ENCODE measurements around the gene FCHSD2.

FCHSD2 gene

GRCh38 chr11:73171436-73172161, 29.5 kb upstream of the FCHSD2 start:
- no peak for FAIRE-seq

GRCh38 chr11:73170140-73170539, 28.0 kb upstream of the FCHSD2 start:
- no peak for FAIRE-seq

GRCh38 chr11:73168925-73169579, 26.9 kb upstream of the FCHSD2 start:
- FAIRE-seq, result no peak

DNA sequence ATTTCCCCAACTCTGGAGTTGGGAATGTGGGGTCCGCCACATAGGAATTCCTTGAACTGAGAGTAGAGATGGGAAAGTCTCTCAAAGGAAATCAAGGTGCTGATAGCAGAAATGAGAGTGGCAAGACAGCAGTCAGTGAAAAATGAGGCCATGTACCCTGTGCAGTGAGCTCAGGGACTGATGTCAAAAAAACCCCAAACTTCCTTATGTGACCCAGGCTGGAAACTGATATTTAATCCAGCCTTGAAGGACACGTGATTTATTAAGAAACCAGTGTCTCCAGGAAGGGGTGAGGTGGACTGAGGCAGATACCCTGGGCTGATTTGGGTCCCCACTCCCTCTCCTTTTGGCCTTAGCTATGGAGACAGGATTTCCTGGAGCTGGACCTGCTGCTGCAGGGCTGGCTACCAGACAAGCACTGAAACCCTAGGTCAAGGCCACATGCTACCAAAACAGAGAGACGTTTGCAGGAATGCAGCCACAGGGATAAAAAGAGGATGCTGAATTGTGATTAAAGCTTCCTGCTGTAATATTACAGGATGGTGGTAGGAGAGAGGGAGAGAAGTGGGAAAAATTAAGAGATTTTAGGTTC, 25.3 kb upstream of the FCHSD2 start:
- FAIRE-seq, result no peak

DNA sequence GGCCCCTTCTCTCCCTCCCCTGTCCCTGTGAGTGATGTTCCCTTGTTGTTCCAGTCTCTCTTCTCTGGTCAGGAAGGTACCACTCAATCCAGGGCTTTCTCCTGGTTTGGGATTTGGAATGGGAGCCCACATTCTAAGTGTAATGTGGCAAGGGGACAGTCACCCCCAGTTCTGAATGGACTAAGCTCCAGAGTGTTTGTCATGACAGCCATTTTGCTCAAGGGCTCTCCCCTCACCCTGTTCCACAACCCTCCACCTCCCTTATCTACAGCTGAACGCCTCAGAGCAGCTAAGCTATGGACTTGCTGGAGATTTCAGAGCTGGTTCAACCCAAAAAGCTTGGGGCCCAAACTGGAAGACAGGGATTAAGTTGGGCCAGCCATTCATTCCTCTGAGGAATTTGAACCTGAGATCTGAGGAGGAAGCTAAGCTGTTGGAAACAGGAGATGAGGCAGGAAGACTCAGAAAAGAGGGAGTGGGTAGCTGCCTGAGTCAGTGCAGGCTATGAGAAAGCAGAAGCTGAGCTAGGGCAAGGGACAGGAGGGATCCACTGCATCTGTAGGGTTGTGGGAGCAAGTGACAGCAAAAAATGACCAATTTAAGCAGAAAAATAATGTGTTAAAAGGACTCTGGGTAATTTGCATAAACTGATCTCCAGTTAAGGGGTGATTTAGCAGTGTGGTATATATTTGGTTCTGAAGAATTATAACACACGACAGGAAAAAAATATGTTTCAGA, 22.9 kb upstream of the FCHSD2 start:
- no peak for FAIRE-seq

DNA sequence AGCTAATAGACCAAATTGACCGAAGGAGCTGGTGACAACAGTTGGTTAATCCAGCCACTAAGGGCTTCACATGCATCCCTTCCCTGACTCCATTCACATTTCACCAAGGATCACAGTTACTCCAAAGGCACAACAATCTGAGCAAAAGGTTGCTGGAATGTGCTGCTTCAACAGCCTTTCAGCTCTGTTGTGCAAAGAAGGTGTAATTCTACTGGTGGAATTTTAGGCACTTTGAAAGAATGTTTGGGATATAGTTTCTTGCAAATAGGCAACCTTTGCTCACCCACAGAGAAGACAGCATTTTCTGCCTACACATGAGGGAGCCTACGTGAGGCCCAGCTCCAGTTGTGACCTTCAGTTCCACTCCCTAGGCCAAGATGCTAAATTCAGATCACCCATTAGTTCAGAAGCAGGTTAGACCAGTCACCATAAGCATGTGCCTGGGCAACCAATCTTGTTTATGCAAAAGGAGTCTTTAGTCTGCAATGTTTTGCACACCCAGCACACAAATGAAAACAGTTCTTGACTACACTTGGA, 21.6 kb upstream of the FCHSD2 start:
- FAIRE-seq, result no peak

DNA sequence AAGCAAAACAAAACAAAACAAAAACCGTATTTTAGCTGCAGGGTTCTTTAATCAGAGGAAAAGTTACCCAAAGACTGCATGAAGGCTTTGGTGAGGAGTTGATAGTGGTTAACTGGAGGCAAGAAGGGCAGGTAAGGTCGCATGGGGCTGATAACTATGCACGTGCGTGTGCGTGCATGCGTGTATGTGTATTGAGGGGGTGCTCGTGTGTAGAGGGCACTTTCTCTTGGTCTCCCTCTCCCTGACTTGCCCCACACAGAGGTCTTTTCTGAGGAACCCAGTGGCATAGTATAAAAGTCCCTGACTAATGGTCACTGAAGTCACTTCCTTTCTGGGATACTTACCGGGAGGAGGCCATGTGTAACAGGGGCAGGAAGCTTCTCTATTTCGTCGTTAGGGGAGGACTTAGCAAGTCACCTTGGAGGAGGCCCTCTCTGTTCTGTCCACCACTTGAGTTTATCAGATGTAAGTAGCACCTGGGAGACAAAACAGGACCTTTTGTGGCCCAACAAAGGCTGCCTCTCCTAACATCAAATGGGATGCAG, 20.1 kb upstream of the FCHSD2 start:
- FAIRE-seq, result no peak

DNA sequence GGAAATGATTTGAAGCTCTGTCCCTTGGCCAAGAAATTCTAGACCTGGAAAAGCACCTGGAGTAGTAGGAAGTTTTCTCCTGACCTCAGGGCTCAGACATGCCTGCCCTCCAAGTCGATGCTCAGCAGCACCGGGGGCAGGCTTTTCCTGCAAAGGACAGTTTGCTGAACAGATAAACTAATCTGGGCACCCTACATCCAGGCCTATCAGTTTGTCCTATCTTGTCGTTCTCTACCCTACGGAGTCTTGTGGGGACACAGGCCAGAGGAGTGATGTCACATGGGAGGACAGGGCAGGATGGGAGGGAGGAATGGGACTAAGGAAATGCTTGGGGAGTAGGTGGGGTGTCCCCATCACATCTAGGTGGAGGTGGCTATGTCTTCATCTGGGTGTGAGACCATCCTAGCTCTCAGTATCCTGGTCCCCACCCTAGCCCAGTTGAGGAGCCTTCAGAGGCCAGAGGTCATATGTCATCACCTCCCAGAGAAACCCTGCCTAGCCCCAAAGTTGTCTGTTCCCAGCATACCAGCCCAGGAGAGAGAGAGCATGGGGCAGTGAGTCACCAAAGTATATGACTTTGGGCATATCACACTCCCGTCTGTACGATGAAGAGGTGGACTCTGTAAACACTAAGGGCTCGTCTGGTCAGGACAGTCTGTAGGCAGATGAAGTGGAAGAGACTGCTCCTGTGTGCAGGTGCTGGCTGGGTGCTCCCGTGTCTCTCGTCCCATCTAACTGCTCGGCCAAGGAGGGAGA, 18.1 kb upstream of the FCHSD2 start:
- no peak for FAIRE-seq

- no peak for FAIRE-seq
Measured at GRCh38 chr11:73159297-73159696, 17.2 kb upstream of the FCHSD2 start.

DNA sequence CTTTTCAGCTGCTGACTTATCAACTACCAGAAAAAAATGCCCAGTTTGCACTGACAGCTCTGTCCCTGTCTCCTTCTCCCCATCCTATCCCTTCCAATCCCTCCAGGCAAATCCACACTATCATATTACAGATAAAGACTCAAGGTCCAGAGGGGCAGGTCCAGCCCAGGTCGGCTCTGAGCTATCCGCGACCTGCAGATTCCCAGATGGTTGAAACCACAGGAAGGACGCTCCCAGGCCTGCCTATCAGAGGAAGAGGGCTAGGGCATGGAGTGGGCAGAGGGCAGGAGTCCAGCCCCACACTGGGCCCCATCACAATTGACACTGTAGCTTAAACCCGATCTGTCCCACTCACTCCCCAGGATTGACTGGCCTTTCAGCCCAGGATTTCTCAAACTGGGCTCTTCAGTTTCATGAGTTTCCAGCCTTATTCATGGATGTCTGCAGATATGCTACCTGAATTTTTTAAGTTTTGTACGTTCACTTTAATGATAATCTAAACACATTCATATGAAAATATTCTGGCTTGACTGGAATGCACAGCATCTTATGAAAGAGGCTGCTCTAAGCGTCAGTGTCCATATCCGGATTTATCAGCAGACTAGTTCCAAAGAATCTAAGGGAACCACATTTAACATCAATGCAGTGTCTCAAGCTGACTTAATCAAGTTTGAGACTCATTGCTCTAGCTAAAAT, 16.4 kb upstream of the FCHSD2 start:
- no peak for FAIRE-seq

GRCh38 chr11:73157101-73158010, 15.2 kb upstream of the FCHSD2 start:
- no peak for FAIRE-seq

- FAIRE-seq, result no peak
Measured at GRCh38 chr11:73156686-73157085, 14.6 kb upstream of the FCHSD2 start.

GRCh38 chr11:73156114-73156513, 14.0 kb upstream of the FCHSD2 start:
- FAIRE-seq, result no peak

DNA sequence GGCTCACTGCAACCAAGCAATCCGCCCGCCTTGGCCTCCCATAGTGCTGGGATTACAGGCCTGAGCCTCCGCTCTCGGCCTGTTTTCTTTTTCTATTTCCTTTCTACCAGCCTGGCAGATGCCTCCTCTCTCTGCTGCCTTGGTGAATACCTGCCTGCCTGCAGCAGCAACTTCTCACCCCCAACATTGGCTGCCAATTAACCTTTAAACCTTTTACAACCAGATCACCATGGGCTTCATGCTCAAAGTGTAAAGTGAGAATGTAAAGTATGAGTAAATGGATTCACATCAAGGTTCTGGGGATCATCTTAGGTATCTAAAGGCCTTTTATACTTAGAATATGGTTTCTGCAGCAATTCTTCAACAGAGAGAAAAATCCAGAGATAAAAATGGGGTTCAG, 13.0 kb upstream of the FCHSD2 start:
- FAIRE-seq, result no peak

DNA sequence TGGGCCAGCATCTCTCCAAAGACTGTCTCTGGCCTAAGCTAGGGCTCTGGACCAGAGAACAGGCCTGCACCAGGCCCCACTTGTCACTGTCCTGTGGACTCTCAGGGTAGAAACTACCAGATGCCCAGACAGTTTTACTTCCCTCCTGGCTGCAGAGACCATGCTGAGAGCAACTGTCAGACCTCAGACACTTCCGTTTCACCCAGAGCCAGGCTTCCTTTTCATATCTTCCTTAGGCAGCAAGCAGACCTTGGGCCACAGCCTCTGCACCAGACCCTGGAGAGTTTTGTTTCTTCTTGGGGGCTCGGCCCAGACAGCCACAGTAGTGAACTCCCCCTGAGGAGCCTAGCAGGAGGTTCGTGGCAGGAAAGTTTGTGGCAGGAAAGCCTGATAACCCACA, 12.1 kb upstream of the FCHSD2 start:
- FAIRE-seq, result no peak

GRCh38 chr11:73152861-73153483, 10.9 kb upstream of the FCHSD2 start:
- no peak for FAIRE-seq

DNA sequence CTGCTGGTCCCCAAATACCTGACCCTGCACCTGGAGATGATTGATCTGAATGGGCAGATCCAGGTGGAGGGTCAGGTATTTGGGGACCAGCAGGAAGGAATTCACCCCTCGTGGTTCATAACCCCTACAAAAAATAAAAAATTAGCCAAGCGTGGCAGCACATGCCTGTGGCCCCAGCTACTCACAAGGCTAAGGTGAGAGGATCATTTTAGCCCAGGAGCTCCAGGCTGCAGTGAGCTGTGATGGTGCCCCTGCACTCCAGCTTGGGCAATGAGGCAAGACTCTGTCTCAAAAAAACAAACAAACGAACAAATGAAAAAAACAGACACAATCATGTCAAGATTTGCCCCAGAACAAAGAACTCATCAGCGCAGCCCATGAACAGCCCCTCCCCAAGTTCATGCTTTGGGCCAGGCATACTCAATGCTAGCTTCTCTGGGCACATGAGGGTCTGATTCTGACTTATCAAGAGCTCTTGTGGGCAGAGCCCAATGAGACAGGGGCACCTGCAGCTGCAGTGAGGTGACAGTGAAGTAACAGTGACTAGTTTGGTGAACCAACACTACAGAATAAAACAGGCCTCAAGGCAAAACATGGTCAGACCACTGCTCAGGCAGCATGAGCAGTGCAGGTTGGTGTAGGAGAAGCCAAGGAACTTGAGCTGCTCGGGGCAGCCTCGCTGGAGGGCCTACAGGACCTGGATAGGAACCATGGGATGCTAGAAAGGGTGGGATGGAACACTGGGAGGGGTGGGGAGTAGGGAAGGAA, 10.2 kb upstream of the FCHSD2 start:
- no peak for FAIRE-seq

GRCh38 chr11:73151416-73151815, 9.3 kb upstream of the FCHSD2 start:
- no peak for FAIRE-seq

DNA sequence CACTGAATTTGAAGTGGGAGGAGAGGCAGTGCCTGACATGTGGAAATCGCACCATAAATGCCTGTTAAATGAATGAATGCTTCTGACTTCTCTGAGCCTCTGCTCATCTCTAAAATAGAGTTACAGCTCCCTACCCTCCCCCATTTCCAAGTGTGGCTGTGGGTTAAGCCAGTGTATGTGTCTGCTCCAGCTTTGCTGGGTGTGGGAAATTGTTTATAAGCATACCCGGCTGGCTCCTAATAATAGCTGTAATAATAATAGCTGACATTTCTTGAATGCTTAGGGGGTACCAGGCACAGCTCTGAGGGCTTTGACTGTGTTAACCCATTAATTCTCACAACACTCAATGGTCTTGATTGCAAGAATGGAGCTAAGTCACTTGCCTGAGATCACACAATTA, 7.0 kb upstream of the FCHSD2 start:
- FAIRE-seq, result no peak
